ENCODE data around the gene SLC10A3. TPM values are rescaled to one million over a fixed set of nuclear protein-coding genes. Genes with fewer than 3 reads are reported as not detected.

The SLC10A3 gene
- total and polyA plus RNA-seq, 3 donors from 2014 or later: 22.4 to 26.5 (median 25.0) TPM

DNA sequence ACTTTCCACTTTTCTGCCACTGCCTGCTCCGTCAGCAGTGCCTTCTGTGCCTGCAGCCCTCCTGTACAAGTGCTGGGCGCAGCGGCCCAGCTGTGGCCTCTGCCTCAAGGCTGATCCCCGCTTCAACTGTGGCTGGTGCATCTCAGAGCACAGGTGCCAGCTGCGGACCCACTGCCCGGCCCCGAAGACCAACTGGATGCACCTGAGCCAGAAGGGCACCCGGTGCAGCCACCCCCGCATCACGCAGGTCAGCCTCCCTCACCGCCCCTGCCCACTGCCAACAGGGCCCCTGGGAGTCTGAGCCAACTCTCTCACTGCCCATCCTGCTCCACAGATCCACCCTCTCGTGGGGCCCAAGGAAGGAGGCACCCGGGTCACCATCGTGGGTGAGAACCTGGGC, 24.8 kb downstream of the SLC10A3 start:
- TF ChIP-seq, protein P1, sequence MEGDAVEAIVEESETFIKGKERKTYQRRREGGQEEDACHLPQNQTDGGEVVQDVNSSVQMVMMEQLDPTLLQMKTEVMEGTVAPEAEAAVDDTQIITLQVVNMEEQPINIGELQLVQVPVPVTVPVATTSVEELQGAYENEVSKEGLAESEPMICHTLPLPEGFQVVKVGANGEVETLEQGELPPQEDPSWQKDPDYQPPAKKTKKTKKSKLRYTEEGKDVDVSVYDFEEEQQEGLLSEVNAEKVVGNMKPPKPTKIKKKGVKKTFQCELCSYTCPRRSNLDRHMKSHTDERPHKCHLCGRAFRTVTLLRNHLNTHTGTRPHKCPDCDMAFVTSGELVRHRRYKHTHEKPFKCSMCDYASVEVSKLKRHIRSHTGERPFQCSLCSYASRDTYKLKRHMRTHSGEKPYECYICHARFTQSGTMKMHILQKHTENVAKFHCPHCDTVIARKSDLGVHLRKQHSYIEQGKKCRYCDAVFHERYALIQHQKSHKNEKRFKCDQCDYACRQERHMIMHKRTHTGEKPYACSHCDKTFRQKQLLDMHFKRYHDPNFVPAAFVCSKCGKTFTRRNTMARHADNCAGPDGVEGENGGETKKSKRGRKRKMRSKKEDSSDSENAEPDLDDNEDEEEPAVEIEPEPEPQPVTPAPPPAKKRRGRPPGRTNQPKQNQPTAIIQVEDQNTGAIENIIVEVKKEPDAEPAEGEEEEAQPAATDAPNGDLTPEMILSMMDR (IDR thresholded peaks at IDR 0.05): no peak
- TF ChIP-seq POLR2A (IDR thresholded peaks at IDR 0.05): no peak
- Histone ChIP-seq H3K36me3 (ENCODE audit: low read depth, missing control alignments) (no peaks in the 10 kb centered on the region), H3K27ac (no peak overlapping the region), H3K4me3 (no peak overlapping the region), H3K27me3 (no peaks in the 10 kb centered on the region), H3K9me3 (no peaks in the 10 kb centered on the region), H3K4me1 (no peaks in the 10 kb centered on the region)
- no peak for DNase-seq
- WGBS, 2 donors: 94% methylated on average over 12 of the region's 14 CpGs; no CpG with 5 or more reads in 1 of the 2 donors
- intact Hi-C loops (cut with DNase I; ENCODE audit: low total_unique reads): no loop called here

DNA sequence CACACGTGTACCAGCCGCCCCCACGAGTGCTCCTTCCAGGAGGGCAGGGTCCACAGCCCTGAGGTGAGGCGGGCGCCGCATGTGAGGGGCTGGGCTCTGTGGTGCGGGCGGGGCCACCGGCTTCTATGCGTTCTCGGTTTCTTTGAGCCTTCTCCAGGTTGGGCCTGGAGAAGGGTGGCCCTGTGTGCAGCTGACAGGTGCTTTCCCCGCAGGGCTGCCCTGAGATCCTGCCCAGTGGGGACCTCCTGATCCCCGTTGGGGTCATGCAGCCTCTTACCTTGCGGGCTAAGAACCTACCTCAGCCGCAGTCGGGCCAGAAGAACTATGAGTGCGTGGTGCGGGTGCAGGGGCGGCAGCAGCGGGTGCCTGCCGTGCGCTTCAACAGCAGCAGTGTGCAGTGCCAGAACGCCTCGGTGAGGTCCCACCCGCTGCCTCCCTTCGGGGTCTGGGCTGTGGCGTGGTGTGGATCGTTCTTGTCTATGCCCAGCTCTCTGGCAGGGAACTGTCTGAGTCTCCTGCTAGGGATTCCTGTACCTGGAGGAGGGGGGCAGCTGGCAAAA, 25.5 kb downstream of the SLC10A3 start:
- no peak overlapping the region for H3K4me3 ChIP-seq
- no peaks in the 10 kb centered on the region for H3K4me1 ChIP-seq
- no peak overlapping the region for H3K27ac ChIP-seq
- TF ChIP-seq POLR2A (IDR thresholded peaks at IDR 0.05): no peak
- TF ChIP-seq, protein P1 (IDR thresholded peaks at IDR 0.05): no peak
- no peaks in the 10 kb centered on the region for H3K9me3 ChIP-seq
- H3K27me3 ChIP-seq: no peaks in the 10 kb centered on the region
- WGBS, 2 donors: 94% methylated on average over 13 of the region's 28 CpGs; no CpG with 5 or more reads in 1 of the 2 donors
- H3K36me3 ChIP-seq (ENCODE audit: low read depth, missing control alignments): no peaks in the 10 kb centered on the region
- no peak for DNase-seq
- intact Hi-C loops (cut with DNase I; ENCODE audit: low total_unique reads): no loop called here

DNA sequence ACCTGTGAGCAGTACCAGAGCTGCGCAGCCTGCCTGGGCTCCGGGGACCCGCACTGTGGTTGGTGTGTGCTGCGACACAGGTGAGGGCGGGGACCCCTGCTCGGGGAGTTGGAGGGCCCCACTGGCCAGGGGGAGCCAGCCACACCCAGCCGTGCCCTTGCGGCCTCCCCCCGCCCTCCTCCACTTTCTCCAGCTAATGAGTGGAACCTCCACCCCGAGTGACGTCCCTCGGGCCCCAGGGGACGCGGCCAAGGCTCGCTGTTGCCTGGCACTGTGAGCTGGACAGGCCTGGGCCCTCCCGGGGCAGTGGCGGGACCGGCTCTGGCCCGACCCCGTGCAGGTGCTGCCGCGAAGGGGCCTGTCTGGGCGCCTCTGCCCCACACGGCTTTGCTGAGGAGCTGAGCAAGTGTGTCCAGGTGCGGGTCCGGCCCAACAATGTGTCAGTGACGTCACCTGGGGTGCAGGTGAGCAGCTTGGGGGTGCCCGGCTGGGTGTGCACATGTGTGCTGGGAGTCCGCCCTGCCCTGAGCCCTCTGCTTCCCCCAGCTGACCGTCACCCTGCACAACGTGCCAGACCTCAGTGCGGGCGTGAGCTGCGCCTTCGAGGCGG, 26.7 kb downstream of the SLC10A3 start:
- TF ChIP-seq, protein P1 (IDR thresholded peaks at IDR 0.05): no peak
- TF ChIP-seq POLR2A (IDR thresholded peaks at IDR 0.05): no peak
- WGBS, 2 donors: 90% methylated on average over 6 of the region's 36 CpGs; no CpG with 5 or more reads in 1 of the 2 donors

DNA sequence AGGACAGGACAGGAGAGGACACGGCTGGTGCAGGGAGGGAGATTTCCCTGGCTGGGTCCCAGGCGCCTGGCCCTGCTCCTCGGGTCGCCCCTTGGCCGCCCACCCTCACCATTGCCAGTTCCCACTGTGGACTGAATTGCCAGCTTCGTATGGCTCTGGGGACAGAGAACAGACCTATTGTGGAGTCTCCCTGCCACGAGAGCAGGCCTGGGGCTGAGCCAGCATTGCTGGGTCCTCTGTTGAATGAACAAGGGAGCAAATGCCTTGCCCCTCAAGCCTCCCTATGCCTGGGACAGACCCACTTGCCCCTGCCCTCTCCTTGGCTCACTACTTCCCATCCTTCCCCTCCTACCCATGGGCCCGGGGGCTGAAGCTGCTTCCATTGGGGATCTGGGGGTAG, 28.0 kb downstream of the SLC10A3 start:
- H3K9me3 ChIP-seq: no peaks in the 10 kb centered on the region
- no peak for DNase-seq
- no peak for TF ChIP-seq POLR2A (IDR thresholded peaks at IDR 0.05)
- TF ChIP-seq, protein P1 (IDR thresholded peaks at IDR 0.05): no peak
- WGBS, 2 donors: 63% methylated on average over 8 of the region's 8 CpGs; no CpG with 5 or more reads in 1 of the 2 donors
- no peaks in the 10 kb centered on the region for H3K27me3 ChIP-seq
- no peak overlapping the region for H3K4me3 ChIP-seq
- intact Hi-C loops (cut with DNase I; ENCODE audit: low total_unique reads): no loop called here
- no peak overlapping the region for H3K27ac ChIP-seq
- no peaks in the 10 kb centered on the region for H3K36me3 ChIP-seq (ENCODE audit: low read depth, missing control alignments)
- no peaks in the 10 kb centered on the region for H3K4me1 ChIP-seq

More for the DNA sequence above, 26.7 kb downstream of the SLC10A3 start:
- Histone ChIP-seq H3K9me3 (no peaks in the 10 kb centered on the region), H3K4me1 (no peaks in the 10 kb centered on the region), H3K36me3 (ENCODE audit: low read depth, missing control alignments) (no peaks in the 10 kb centered on the region), H3K4me3 (no peak overlapping the region), H3K27ac (no peak overlapping the region), H3K27me3 (no peaks in the 10 kb centered on the region)
- DNase-seq: no peak
- intact Hi-C loops (cut with DNase I; ENCODE audit: low total_unique reads): no loop called here

DNA sequence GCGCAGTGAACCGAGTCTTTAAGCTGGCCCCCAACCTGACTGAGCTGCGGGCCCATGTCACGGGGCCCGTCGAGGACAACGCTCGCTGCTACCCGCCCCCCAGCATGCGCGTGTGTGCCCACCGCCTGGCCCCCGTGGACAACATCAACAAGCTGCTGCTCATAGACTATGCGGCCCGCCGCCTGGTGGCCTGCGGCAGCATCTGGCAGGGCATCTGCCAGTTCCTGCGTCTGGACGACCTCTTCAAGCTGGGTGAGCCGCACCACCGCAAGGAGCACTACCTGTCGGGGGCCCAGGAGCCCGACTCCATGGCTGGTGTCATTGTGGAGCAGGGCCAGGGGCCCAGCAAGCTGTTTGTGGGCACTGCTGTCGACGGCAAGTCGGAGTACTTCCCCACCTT, 30.1 kb downstream of the SLC10A3 start:
- no peaks in the 10 kb centered on the region for H3K27me3 ChIP-seq
- no peak overlapping the region for H3K4me3 ChIP-seq
- no peak for TF ChIP-seq POLR2A (IDR thresholded peaks at IDR 0.05)
- TF ChIP-seq, protein P1 (IDR thresholded peaks at IDR 0.05): no peak
- WGBS, 2 donors: 84% methylated on average over 17 of the region's 26 CpGs; no CpG with 5 or more reads in 1 of the 2 donors
- H3K36me3 ChIP-seq (ENCODE audit: low read depth, missing control alignments): no peaks in the 10 kb centered on the region
- H3K27ac ChIP-seq: no peak overlapping the region
- no peaks in the 10 kb centered on the region for H3K4me1 ChIP-seq
- intact Hi-C loops (cut with DNase I; ENCODE audit: low total_unique reads): no loop called here
- no peaks in the 10 kb centered on the region for H3K9me3 ChIP-seq
- DNase-seq: no peak

Measured in testis (tissue), 3 donors.